Mucosa of descending colon (tissue), 3 donors: Measurements from ENCODE around the gene ARSA. TPM values are rescaled to one million over a fixed set of nuclear protein-coding genes. Genes with fewer than 3 reads are reported as not detected.

ENCODE experiments used
- ATAC-seq: fragments of 200-7000 bp; cut with Tn5 transposase; one replicate; pipeline ENCODE4 v1.9.1; 2020; ENCODE audit warnings: mild to moderate bottlenecking, moderate library complexity
- DNase-seq, 3 donors: peaks; one replicate each; pipeline ENCODE4 v3.0.0-alpha.2; 2020
- H3K36me3 ChIP-seq: fragments of 200-600 bp; one replicate; pipeline ENCODE4 v1.8.0; 2021; ENCODE audit warnings: low read depth, mild to moderate bottlenecking
- H3K4me1 ChIP-seq: fragments of 200-600 bp; one replicate; pipeline ENCODE4 v1.8.0; 2021; ENCODE audit warnings: low read depth, mild to moderate bottlenecking
- H3K4me3 ChIP-seq: fragments of 200-600 bp; one replicate; pipeline ENCODE4 v1.8.0; 2021; ENCODE audit warnings: mild to moderate bottlenecking
- H3K9me3 ChIP-seq: fragments of 200-600 bp; one replicate; pipeline ENCODE4 v1.8.0; 2021; ENCODE audit warnings: mild to moderate bottlenecking
- CTCF ChIP-seq: fragments of 200-600 bp; IDR thresholded peaks from one replicate; pipeline ENCODE4 v1.8.0; 2022; ENCODE audit warnings: antibody characterized with exemption, mild to moderate bottlenecking
- intact Hi-C, 2 donors: fragments of 100-400 bp; cut with DNase I in 1 of 2; cut with micrococcal nuclease in 1 of 2; formaldehyde crosslinking; loops; one replicate each; pipeline versions ENCODE4 v1.11.0 to v1.11.1; 2022; cut with DNase I, micrococcal nuclease
- total RNA-seq, 3 donors: library from RNA; stranded (reverse); fragmentation: NEBNext Ultra II Directional in 2 of 3; extraction: Animal tissue kit (Norgen Biotek cat#: 25700) in 2 of 3; gene quantifications; one replicate each; pipeline versions ENCODE4 v1.2.1 to v1.2.4, GENCODE V29; 2021 to 2023
- donor health status: DM: no; HTN: no; CAD: no; lungs with moderate emphysema.
- donor health status: DM: no; HTN: no; CAD: no.
- donor health status: DM: no; HTN: yes; CAD: no.

The ARSA gene
- total RNA-seq, 3 donors from 2014 or later = 64.6 to 87.9 (median 82.2) TPM

- DNase-seq (peak in 1 of 3 donors; percentile 65), ATAC-seq (peak; percentile 78)
Measured at GRCh38 chr22:50600538-50600937, 27.4 kb downstream of the ARSA start, which contains the start of gene MAPK8IP2. MAPK8IP2 (plus strand) TSS chr22:50600793; CDS start chr22:50600819, 26 bp downstream.

DNA sequence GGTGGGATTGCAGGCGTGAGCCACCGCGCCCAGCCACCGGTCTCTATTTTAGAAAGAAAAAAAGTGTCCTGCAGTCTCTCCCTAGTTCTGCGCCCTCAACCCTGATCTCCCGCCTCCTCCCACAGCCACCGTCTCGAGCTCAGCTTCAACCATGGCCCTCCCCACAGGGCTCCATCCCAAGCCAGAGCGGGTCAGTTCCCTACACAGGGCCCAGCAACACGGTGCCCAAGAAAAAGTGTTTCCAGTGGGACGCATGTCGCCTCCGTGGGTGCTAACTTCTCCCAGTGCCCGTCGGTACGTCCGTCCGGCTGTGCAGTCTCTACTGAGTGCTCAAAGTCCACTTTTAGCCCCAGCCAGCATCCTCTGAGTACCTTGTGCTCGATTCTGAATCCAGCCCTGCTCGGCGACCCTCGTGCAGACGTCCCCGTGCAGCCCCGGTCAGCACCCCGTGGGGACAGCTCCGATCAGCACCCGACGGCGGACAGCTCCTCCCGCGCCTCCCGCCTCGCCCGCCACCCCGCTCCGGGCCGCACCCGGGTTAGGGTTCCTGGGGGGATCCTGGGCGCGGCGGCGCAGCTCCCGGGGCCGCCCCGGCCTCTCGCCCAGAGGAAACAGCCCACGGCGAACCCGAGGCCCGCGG lies 28.0 kb downstream of the ARSA start:
- DNase-seq (peak in 2 of 3 donors; percentile 69 to 75), ATAC-seq (peak; percentile 83)
- no peaks in the 10 kb centered on the region for H3K36me3 ChIP-seq
- intact Hi-C loops = no loop called here
- no peak for TF ChIP-seq CTCF
- H3K4me1 ChIP-seq = peaks cover 3% of the 10 kb centered on the region
- no peaks in the 10 kb centered on the region for H3K9me3 ChIP-seq
- no peak overlapping the region for H3K4me3 ChIP-seq

More at GRCh38 chr22:50600538-50600937, 27.4 kb downstream of the ARSA start, which contains the start of gene MAPK8IP2:
- no peaks in the 10 kb centered on the region for H3K9me3 ChIP-seq
- no peaks in the 10 kb centered on the region for H3K36me3 ChIP-seq
- TF ChIP-seq CTCF = no peak
- no peak within 1 kb of the TSS for H3K4me3 ChIP-seq
- peaks cover 3% of the 10 kb centered on the region for H3K4me1 ChIP-seq
- intact Hi-C loops = no loop called here

DNA sequence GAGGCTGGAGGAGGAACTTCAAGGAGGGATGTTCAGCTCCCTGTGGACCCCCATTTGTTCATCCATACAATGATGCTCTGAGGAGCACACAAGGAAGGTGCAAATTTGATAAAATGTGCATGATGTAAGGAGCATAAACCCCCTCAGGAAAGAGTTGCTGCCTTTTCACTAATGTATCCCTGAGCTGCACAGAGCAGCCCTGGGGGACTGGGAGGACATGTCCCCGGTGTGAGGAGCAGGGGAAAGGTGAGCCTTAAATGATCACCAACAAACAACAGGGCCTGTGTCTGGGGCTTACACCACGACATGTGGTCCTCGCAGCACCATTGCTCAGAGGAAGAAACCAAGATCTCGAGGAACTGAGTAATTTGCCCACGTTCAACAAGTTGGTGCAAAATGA lies 30.9 kb downstream of the ARSA start:
- Histone ChIP-seq H3K4me3 (no peak overlapping the region), H3K4me1 (peaks cover 3% of the 10 kb centered on the region), H3K36me3 (no peaks in the 10 kb centered on the region), H3K9me3 (no peaks in the 10 kb centered on the region)
- ATAC-seq = no peak
- intact Hi-C loops = no loop called here
- TF ChIP-seq CTCF = no peak
- no peak for DNase-seq

DNA sequence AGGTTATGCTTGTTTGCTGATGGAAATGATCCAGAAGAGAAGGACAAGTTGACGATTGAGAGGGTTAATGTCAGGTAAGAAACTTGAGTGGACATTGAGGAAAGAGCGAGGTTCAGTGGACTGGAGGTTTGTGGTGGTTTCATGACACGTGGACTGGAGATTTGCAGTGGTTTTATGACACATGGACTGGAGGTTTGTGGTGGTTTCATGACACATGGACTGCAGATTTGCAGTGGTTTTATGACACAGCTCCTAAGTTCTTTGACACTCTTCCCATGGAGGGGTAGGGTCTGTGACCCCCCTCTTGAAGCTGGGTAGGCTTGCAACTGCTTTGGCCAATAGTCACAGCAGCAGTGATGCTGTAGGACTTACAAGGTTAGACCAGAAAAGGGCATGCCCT lies 32.8 kb downstream of the ARSA start:
- Histone ChIP-seq H3K36me3 (no peaks in the 10 kb centered on the region), H3K4me1 (no peaks in the 10 kb centered on the region), H3K9me3 (no peaks in the 10 kb centered on the region), H3K4me3 (no peak overlapping the region)
- intact Hi-C loops = no loop called here
- ATAC-seq = no peak
- TF ChIP-seq CTCF = no peak
- DNase-seq = no peak

- Histone ChIP-seq H3K4me1 (peaks cover 10% of the 10 kb centered on the region), H3K4me3 (no peak overlapping the region), H3K36me3 (no peaks in the 10 kb centered on the region), H3K9me3 (no peaks in the 10 kb centered on the region)
- TF ChIP-seq CTCF = no peak
- DNase-seq (no peak), ATAC-seq (no peak)
- intact Hi-C loops = no loop called here
Measured at GRCh38 chr22:50587407-50587806, 40.5 kb downstream of the ARSA start.

GRCh38 chr22:50586416-50586815 lies 41.5 kb downstream of the ARSA start:
- no peak for TF ChIP-seq CTCF
- DNase-seq = peak in 1 of 3 donors; percentile 8
- intact Hi-C loops = no loop called here
- Histone ChIP-seq H3K9me3 (no peaks in the 10 kb centered on the region), H3K4me3 (no peak overlapping the region), H3K4me1 (peaks cover 10% of the 10 kb centered on the region), H3K36me3 (no peaks in the 10 kb centered on the region)
- ATAC-seq = no peak
